GM18505 (cell line): Measurements from ENCODE around the gene FBXO24.

Source experiments
- ATAC-seq: cut with Tn5 transposase; IDR thresholded peaks from one replicate; pipeline ENCODE4 v1.9.1; 2021; ENCODE audit not compliant: unreplicated experiment
- POLR2A ChIP-seq: IDR thresholded peaks from 4 replicates; pipeline ENCODE4 v1.6.1; 2011; ENCODE audit warnings: borderline replicate concordance; ENCODE audit not compliant: insufficient read depth, insufficient read length; ENCODE audit errors: extremely low read depth

The FBXO24 gene

GRCh38 chr7:100574362-100575205 lies 11.5 kb upstream of the FBXO24 start:
- TF ChIP-seq POLR2A: no peak
- no peak for ATAC-seq

- TF ChIP-seq POLR2A: no peak
- no peak for ATAC-seq
Observed at GRCh38 chr7:100575206-100575631, 10.9 kb upstream of the FBXO24 start.

- ATAC-seq: no peak
- TF ChIP-seq POLR2A: no peak
Observed at GRCh38 chr7:100575746-100576383, 10.3 kb upstream of the FBXO24 start.

- ATAC-seq: no peak
- TF ChIP-seq POLR2A: no peak
Observed at GRCh38 chr7:100576384-100576993, 9.6 kb upstream of the FBXO24 start.

- no peak for ATAC-seq
- TF ChIP-seq POLR2A: no peak
Observed at GRCh38 chr7:100577103-100577502, 9.0 kb upstream of the FBXO24 start.

GRCh38 chr7:100577507-100577906 lies 8.6 kb upstream of the FBXO24 start:
- ATAC-seq: no peak
- TF ChIP-seq POLR2A: no peak

- TF ChIP-seq POLR2A: no peak
- ATAC-seq: no peak
Observed at GRCh38 chr7:100578246-100579183, 7.6 kb upstream of the FBXO24 start.

- ATAC-seq: no peak
- TF ChIP-seq POLR2A: no peak
Observed at GRCh38 chr7:100580466-100581283, 5.5 kb upstream of the FBXO24 start.

- ATAC-seq: no peak
- TF ChIP-seq POLR2A: no peak
Observed at GRCh38 chr7:100582041-100582579, 4.0 kb upstream of the FBXO24 start.

- no peak for TF ChIP-seq POLR2A
- ATAC-seq: no peak
Observed at GRCh38 chr7:100582650-100583049, 3.5 kb upstream of the FBXO24 start.

- no peak for ATAC-seq
- peak; percentile 41 for TF ChIP-seq POLR2A
Observed at GRCh38 chr7:100583132-100584053, 2.7 kb upstream of the FBXO24 start.
